KG1 (cell line): ENCODE results near the gene IFIT3.
"Not testable (repeated sequence)": the region's sequence is repeated elsewhere in the genome, so short reads cannot be mapped to it uniquely, and the experiment has no call there.

Experiments used
- DNase-seq: peaks from one replicate; lab custom pipeline; 2025; lab: John Stamatoyannopoulos, UW

Gene IFIT3

DNA sequence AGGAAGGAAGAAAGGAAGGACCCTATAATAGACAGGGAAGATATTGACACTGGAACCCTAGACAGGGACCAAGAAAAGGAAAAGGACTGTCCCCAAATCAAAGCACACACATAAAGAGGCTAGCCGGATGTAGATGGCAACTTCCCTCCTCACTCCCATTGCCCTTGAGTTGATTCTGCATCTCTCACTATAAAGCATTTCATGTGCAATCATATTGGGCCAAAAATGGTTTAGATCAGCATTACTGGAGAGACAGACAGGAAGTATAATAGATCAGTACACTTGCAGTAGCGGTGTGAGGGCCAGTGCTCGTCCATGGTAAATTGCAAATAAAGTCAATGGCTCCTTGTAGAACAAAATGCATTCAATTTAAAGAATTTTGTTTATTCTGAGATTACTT lies 8.4 kb downstream of the IFIT3 start:
- DNase-seq, result no peak

DNA sequence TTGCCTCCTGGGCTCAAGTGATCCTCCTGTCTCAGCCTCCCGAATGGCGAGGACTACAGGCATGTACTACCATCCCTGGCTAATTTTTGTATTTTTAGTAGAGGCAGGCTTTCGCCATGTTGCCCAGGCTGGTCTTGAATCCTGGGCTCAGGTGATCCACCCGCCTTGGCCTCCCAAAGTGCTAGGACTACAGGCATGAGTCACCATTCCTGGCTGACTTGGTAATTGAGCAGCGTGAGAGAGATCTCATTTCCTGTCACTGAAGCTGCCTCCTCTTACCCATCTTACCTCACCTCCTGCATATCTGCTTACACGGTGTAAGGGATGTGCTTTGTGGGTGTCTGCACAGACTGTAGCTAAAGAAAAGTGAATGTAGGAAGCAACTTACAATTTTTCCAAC lies 9.7 kb downstream of the IFIT3 start:
- no peak for DNase-seq

DNA sequence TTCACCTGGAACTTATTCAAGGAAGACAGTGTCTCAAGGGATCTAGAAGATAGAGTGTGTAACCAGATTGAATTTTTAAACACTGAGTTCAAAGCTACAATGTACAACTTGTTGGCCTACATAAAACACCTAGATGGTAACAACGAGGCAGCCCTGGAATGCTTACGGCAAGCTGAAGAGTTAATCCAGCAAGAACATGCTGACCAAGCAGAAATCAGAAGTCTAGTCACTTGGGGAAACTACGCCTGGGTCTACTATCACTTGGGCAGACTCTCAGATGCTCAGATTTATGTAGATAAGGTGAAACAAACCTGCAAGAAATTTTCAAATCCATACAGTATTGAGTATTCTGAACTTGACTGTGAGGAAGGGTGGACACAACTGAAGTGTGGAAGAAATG lies 10.9 kb downstream of the IFIT3 start:
- no peak for DNase-seq

GRCh38 chr10:89339875-89340274 lies 12.1 kb downstream of the IFIT3 start:
- no peak for DNase-seq

DNA sequence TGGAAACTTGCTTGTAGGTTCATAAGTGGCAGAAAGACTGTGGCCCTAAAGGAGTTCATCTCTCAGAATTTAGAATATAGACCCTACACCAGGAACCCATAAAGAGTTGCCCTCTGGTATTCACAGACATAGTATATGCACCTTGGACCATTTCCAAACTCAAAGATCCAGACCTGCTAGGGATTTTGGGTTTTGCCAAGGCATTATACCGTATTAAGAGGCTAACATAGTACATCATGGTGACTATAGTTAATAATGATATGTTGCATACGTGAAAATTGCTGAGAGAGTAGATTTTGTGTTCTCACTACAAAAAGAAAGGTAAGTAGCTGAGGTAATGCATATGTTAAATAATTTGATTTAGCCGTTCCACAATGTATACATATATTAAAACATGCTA lies 13.9 kb downstream of the IFIT3 start:
- DNase-seq, result no peak

- no peak for DNase-seq
Measured at GRCh38 chr10:89342206-89342958, 14.6 kb downstream of the IFIT3 start.

- DNase-seq, result no peak
Measured at GRCh38 chr10:89343089-89343767, 15.4 kb downstream of the IFIT3 start.

DNA sequence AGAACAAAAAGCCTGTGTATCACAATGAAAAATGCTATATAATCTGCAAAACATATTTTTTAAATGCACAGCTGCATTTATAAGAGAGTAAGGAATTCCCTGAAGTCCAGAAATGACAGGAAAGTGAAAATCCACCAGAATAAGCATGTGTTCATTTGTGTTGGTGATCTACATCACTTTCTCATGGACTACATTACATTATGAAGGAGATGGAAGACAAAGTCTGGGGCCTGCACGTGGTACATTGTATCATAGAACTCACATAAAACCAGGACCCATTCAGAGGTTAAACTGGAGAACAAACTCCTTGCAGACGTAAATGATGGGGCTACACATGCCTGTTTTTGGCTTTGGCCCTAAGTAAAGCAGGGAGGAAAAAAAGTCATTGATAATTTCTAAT lies 16.4 kb downstream of the IFIT3 start:
- no peak for DNase-seq

DNA sequence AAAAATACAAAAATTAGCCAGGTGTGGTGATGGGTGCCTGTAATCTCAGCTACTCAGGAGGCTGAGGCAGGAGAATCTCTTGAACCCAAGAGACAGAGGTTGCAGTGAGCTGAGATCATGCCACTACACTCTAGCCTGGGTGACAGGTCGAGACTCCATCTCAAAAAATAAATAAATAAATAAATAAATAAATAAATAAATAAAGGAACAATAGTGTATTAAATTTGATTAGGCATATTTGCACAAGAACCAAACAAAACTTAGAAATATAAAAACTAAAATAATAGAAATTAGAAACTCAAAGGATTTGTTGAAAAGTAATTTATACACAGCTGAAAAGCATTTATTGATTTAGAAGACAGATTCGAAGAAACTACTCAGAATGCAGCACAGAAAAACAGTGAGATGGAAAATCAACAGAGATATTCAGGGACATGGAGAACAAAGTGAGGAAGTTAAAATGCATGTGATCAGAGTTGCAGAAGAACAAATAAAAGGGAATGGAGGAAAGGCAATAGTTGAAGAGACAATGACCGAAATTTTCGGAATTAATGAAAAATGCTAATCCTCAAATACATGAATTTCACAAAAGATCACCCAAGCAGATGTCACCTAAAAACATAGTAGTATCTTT lies 17.7 kb downstream of the IFIT3 start:
- no peak for DNase-seq

DNA sequence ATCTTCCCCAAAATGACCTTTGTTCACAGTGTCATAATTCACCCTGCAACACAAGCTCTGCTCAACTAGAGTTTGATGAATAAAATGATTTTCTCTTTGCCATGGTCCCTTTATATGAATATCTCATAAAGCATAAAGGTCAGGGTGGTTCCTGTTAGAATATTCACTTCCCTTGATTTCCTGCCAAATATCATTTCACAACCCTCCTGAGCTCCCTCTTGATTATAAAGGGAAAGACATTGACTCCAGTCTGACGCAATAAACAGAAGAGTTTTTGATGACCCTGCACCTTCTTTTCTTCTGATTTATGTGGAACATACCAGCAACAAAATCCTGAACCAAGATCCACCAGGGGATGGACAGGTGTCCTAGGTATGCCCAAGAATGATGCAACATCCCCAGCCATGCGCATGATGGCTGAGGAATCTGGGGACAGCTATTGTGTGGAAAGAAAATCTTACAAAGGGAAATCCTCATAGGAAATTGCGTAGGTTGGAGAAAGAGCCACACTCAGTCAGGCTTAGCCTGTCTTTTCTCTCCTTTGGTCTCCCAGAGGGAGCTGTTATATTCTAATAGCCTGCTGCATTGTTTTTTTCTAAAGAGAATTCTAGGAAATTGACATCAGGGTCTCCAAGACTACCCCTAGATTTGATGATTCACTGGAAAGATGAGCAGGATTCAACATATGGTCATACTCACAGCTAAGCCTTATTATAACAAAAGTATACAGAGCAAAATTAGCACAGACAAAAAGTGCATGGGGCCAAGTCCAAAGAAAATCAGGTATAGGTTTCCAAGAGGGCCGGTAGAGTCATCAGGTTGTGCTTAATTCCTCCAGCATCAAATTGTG lies 18.8 kb downstream of the IFIT3 start:
- DNase-seq, result no peak

GRCh38 chr10:89347701-89348457 lies 20.1 kb downstream of the IFIT3 start:
- DNase-seq, result no peak

DNA sequence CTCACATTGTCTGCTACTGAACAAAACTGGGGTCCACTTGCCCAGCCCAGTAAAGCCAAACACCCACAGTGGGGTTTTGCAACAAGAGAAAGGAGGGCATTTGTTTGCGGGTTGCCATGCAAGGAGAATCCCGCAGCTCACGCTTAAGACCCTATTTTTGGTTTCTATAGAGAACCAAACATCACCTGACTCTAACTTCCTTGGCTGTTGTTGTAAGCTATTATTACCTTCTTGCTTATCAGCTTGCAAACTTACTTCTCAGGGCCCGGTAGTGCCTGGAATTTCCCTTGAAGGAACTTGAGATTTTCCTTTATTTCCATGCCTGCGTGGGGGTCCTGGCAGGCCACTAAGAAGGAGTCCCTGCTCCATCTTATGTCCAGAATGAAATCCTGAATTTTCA lies 20.7 kb downstream of the IFIT3 start:
- DNase-seq, result no peak

DNA sequence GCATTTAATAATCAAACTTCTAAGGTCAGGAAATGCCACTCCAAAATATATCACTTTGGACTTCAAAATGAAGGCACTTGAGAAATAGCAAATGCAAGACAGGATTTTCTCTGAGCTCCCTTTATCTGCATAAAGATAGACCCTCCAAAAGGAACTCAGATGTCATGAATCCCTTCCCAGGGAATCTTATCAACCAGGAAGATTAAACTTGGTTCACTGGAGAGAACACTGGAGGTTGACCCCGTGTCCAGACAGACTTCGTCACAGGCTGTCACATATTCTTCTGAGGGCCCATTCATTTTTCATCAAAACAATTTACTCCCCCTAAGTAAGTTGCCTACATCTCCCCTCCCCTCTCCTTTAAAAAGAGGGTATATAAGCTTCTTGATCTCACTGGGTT lies 21.2 kb downstream of the IFIT3 start:
- DNase-seq, result no peak

DNA sequence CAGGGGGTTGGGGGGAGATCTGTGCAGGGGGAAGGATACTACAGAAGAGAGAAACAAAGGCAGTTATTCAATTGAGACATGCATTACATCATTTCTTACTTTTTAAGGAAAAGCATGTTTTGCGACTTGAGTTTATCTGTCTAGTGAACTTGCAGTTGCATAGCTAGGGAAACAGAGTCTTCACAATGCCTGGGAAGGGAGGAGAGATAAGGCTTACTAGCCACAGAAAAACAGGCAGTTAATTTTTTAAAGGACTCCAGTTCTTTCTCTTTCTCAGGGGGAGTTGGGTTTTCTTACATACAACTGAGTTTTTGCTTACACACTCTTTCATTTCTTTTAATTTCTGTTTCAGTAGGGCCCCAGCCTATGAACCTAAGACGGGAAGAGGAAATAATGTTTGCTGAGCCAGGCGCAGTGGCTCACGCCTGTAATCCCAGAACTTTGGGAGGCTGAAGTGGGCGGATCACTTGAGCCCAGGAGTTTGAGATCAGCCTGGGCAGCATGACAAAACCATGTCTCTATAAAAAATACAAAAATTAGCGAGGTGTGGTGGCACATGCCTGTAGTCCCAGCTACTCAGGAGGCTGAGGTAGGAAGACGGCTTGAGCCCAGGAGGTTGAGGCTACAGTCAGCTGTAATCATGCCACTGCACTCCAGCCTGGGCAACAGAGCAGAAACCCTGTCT lies 23.0 kb downstream of the IFIT3 start:
- not testable (repeated sequence) for DNase-seq

- no peak for DNase-seq
Measured at GRCh38 chr10:89351412-89351779, 23.6 kb downstream of the IFIT3 start.

DNA sequence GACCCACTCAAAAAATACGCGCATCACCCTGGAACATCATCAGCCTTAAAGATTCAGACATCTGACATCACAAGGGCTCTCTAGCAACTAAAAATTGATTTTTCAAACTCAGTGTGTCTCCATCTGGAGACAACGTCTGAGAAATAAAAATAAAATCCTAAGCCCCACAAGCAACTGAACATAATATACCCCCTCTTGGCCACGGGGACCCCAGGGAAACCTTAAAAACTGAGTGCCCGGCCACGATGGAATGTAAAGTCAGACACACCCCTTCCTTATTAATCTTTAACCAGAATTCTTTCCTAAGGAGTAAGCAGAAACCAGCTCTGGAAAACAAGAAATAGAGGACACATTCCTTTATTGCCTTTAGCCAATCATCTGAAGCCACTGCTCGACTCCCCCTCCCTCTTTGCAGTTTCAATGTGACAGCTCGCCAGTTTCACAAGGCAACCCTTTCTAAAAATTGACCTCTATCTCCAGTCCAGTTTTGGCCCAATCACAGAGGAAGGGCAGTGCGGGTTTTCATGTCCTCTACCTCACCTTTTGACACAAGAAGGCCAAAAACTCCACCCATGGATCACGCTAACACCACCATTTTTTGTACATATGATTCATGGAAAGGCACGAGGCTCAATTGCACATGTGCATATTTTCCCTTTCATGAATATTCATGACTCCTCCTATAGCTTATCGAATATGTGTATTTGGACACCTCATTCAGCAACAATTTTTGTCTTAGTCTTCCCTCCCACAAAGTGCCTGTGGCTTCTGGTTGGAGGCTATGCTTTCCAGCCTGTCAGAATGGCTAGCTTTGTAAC lies 24.2 kb downstream of the IFIT3 start:
- no peak for DNase-seq

DNA sequence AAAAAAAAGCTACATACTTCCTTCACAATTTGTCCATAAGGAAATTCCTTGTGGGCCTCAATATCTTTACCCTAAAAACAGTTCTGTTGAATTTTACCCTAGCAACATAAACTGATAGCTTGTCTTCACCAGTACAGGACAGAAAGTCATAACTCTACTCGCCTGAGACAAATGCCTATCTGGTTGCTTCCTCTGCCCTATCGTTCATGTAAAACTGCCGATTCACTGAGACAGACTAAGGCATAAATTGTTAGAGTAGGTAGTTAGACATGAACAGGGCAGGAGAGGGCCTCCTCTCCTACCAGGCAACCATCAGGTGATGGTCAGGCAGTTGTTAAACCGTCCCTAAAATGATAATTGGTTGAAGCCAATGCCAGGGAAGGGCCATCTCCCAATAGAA lies 25.0 kb downstream of the IFIT3 start:
- DNase-seq, result no peak

DNA sequence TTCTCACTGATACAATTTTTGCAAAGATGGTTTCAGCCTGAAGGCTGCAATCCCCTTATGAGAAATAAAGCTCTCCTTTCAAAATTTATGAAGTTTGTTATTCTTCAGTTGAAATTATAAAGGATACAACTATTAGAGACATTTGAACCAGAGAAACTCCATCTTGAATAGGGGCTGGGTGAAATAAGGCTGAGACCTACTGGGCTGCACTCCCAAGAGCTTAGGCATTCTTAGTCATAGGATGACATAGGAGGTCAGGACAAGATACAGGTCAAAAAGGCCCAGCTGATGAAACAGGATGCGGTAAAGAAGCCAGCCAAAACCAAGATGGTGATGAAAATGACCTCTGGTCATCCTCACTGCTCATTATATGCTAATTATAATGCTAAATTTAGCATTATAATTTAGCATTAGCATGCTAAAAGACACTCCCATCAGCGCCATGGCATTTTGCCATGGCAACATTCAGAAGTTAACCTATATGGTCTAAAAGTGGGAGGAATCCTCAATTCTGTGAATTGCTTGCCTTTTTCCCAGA lies 27.7 kb downstream of the IFIT3 start:
- no peak for DNase-seq

DNA sequence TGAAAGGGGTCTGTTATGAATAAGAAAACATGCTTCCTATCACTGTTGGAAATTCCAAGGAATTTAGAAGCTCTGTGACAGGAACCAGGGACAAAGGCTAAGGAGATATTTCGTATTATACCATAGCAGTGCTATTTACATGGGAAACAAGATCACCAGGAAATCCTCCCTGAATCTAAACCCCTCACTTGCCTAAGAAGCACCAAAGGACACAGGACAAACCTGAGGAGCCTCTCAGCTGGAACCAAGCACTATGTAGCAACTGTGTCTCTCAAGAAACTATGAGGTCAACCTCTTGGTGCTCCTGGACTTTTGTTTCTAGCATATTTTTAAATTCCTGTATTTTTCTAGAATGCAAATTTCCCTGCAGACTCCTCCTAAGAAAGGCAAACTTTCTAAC lies 29.3 kb downstream of the IFIT3 start:
- DNase-seq, result no peak

DNA sequence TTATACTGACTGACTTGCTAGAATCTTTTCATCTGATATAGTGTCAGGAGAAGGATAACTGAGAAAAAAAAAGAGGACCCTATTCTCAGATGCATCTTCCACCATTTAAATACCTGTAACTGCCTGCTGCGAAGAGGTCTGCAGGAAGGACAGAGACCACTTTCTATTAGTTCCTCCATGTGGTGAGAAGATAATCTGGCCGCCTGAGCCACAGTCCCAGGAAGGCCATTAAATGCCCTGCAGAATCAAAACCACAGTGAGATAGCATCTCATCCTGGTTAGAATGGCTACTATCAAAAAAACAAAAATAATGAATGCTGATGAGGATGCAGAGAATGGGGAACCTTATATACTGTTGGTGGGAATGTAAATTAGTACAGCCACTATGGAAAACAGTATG lies 30.2 kb downstream of the IFIT3 start:
- no peak for DNase-seq
